SK-N-SH treated with all-trans-retinoic acid at 6 μM for 48 hours (cell line): ENCODE results near the gene MED13.

Source experiments
- ATAC-seq: fragments of 200-7000 bp; cut with Tn5 transposase; 3 replicates; pipeline ENCODE4 v1.9.1; 2020; ENCODE audit warnings: mild to moderate bottlenecking, moderate library complexity
- ARNTL ChIP-seq: fragments of 450-650 bp; formaldehyde crosslinking; IDR thresholded peaks from 2 replicates; pipeline ENCODE4 v1.5.0; 2020; ENCODE audit warnings: low read depth, mild to moderate bottlenecking, moderate library complexity, borderline replicate concordance
- BACH2 ChIP-seq: fragments of 250-450 bp; sonication (Bioruptor Pico); IDR thresholded peaks from 2 replicates; pipeline ENCODE4 v1.9.0; 2021; ENCODE audit warnings: mild to moderate bottlenecking, borderline replicate concordance
- CREB5 ChIP-seq: fragments of 250-450 bp; sonication (Bioruptor Pico); IDR thresholded peaks from 2 replicates; pipeline ENCODE4 v1.5.1; 2020; ENCODE audit warnings: low read depth, mild to moderate bottlenecking, moderate library complexity
- CSRNP3 ChIP-seq: fragments of 250-450 bp; sonication (Bioruptor Pico); IDR thresholded peaks from 2 replicates; pipeline ENCODE4 v1.5.1; 2021; ENCODE audit warnings: mild to moderate bottlenecking, moderate library complexity
- ESRRG ChIP-seq: fragments of 250-450 bp; sonication (Bioruptor Pico); IDR thresholded peaks from 2 replicates; pipeline ENCODE4 v1.6.1; 2021; ENCODE audit warnings: mild to moderate bottlenecking
- GLIS3 ChIP-seq: fragments of 250-450 bp; sonication (Bioruptor Pico); IDR thresholded peaks from 2 replicates; pipeline ENCODE4 v1.5.0; 2020; ENCODE audit warnings: mild to moderate bottlenecking, moderate library complexity
- ISL1 ChIP-seq: fragments of 250-450 bp; sonication (Bioruptor Pico); IDR thresholded peaks from 2 replicates; pipeline ENCODE4 v2.1.2; 2022; ENCODE audit warnings: mild to moderate bottlenecking, moderate library complexity
- PATZ1 ChIP-seq: fragments of 250-450 bp; sonication (Bioruptor Pico); IDR thresholded peaks from 2 replicates; pipeline ENCODE4 v1.8.0; 2020; ENCODE audit warnings: mild to moderate bottlenecking, moderate library complexity, borderline replicate concordance
- POU6F1 ChIP-seq: fragments of 250-450 bp; sonication (Bioruptor Pico); IDR thresholded peaks from 2 replicates; pipeline ENCODE4 v1.8.0; 2021; ENCODE audit warnings: low read depth, mild to moderate bottlenecking, moderate library complexity, borderline replicate concordance
- PPARA ChIP-seq: fragments of 250-450 bp; sonication (Bioruptor Pico); IDR thresholded peaks from 2 replicates; pipeline ENCODE4 v1.5.0; 2020; ENCODE audit warnings: mild to moderate bottlenecking, borderline replicate concordance
- RARB ChIP-seq: fragments of 250-450 bp; sonication (Bioruptor Pico); IDR thresholded peaks from 2 replicates; pipeline ENCODE4 v1.8.0; 2021; ENCODE audit warnings: mild to moderate bottlenecking, moderate library complexity
- SNAI2 ChIP-seq: fragments of 250-450 bp; sonication (Bioruptor Pico); IDR thresholded peaks from 2 replicates; pipeline ENCODE4 v1.5.0; 2020; ENCODE audit warnings: mild to moderate bottlenecking, moderate library complexity
- TCF4 ChIP-seq: fragments of 250-450 bp; sonication (Bioruptor Pico); IDR thresholded peaks from 2 replicates; pipeline ENCODE4 v1.8.0; 2021; ENCODE audit warnings: mild to moderate bottlenecking, moderate library complexity, borderline replicate concordance
- TOX ChIP-seq: fragments of 250-450 bp; sonication (Bioruptor Pico); IDR thresholded peaks from 2 replicates; pipeline ENCODE4 v1.8.0; 2021; ENCODE audit warnings: mild to moderate bottlenecking, moderate library complexity, borderline replicate concordance
- TSHZ2 ChIP-seq: fragments of 250-450 bp; sonication (Bioruptor Pico); IDR thresholded peaks from 2 replicates; pipeline ENCODE4 v1.5.0; 2020; ENCODE audit warnings: mild to moderate bottlenecking, moderate library complexity
- ZC3H10 ChIP-seq: fragments of 250-450 bp; sonication (Bioruptor Pico); IDR thresholded peaks from 2 replicates; pipeline ENCODE4 v1.5.1; 2021; ENCODE audit warnings: mild to moderate bottlenecking, moderate library complexity
- ZFP3 ChIP-seq: fragments of 250-450 bp; sonication (Bioruptor Pico); IDR thresholded peaks from 2 replicates; pipeline ENCODE4 v1.5.0; 2020; ENCODE audit warnings: mild to moderate bottlenecking, moderate library complexity
- ZFP30 ChIP-seq: fragments of 450-650 bp; formaldehyde crosslinking; IDR thresholded peaks from 2 replicates; pipeline ENCODE4 v1.5.0; 2022; ENCODE audit warnings: mild to moderate bottlenecking, moderate library complexity
- ZNF565 ChIP-seq: fragments of 450-650 bp; formaldehyde crosslinking; conservative IDR thresholded peaks from 2 replicates; pipeline ENCODE4 v1.5.0; 2020; ENCODE audit warnings: low read depth, mild to moderate bottlenecking, moderate library complexity
- ZNF70 ChIP-seq: fragments of 450-650 bp; formaldehyde crosslinking; IDR thresholded peaks from 2 replicates; pipeline ENCODE4 v1.5.0; 2020; ENCODE audit warnings: mild to moderate bottlenecking, moderate library complexity
- ZNF8 ChIP-seq: fragments of 450-650 bp; formaldehyde crosslinking; IDR thresholded peaks from 2 replicates; pipeline ENCODE4 v1.5.0; 2020; ENCODE audit warnings: mild to moderate bottlenecking, moderate library complexity

The MED13 gene

GRCh38 chr17:62048262-62048661 lies 16.8 kb downstream of the MED13 start:
- no peak for ATAC-seq
- TF ChIP-seq GLIS3 (CRISPR knock-in tag) (no peak), TSHZ2 (CRISPR knock-in tag) (no peak), ZNF565 (no peak), CREB5 (CRISPR knock-in tag) (no peak), ARNTL (CRISPR knock-in tag) (no peak), RARB (no peak), PATZ1 (CRISPR knock-in tag) (no peak), TCF4 (CRISPR knock-in tag) (no peak), BACH2 (CRISPR knock-in tag) (no peak), ISL1 (no peak), ZNF8 (CRISPR knock-in tag) (no peak), TOX (no peak), PPARA (CRISPR knock-in tag) (no peak), ZNF70 (CRISPR knock-in tag) (no peak), ESRRG (CRISPR knock-in tag) (no peak), CSRNP3 (CRISPR knock-in tag) (no peak), ZFP30 (no peak), SNAI2 (CRISPR knock-in tag) (no peak)
- TF ChIP-seq, all 23 proteins: peak for 0

GRCh38 chr17:62045517-62045916 lies 19.6 kb downstream of the MED13 start:
- no peak for ATAC-seq
- no peak for TF ChIP-seq CREB5 (CRISPR knock-in tag)
- no peak for TF ChIP-seq POU6F1 (CRISPR knock-in tag)
- TF ChIP-seq RARB, result no peak
- no peak for TF ChIP-seq PATZ1 (CRISPR knock-in tag)
- no peak for TF ChIP-seq ZNF8 (CRISPR knock-in tag)
- TF ChIP-seq GLIS3 (CRISPR knock-in tag), result no peak
- TF ChIP-seq ISL1, result no peak
- TF ChIP-seq ZFP3, result no peak
- no peak for TF ChIP-seq ZNF70 (CRISPR knock-in tag)
- TF ChIP-seq ESRRG (CRISPR knock-in tag), result no peak
- TF ChIP-seq PPARA (CRISPR knock-in tag), result no peak
- TF ChIP-seq ZNF565, result no peak
- TF ChIP-seq ZC3H10 (CRISPR knock-in tag), result no peak
